Measurements from ENCODE around the gene PUM1.

DNA sequence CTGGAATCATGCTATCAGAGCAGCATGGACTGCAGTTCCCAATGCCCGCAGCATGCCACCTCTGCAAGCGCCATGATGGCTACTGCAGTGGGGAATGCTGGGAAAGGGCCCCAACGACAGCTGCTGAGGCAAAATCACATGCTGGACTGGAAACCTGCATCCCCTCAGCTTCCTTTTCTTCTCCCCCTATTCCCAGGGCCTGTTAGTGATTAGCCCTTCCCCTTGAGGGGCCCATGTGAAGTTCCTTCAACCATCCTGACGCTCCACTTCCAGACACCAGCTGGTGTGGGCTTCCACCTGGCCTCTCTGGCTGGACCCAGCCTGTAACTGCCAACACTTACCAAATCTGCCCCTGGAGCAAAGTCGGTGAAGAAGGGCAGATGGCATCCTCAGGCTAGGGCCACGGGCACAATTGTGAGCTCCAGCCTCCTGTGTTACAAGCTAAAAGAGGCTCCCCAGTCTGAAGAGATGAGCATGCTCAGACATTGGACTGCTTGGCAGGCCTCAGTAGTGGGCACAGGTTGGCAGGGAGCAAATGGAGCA is 134.8 kb downstream of the PUM1 start:
- TF ChIP-seq EZH2 (IDR thresholded peaks at IDR 0.05): no peak
- no peak for TF ChIP-seq POLR2AphosphoS5 (IDR thresholded peaks at IDR 0.05; ENCODE audit: borderline replicate concordance, low read depth, low read length)
- TF ChIP-seq FOXP2 (optimal IDR thresholded peaks at IDR 0.05; ENCODE audit: control extremely low read depth, extremely low read length, insufficient read depth): no peak

Measured in SK-N-MC (cell line).